ENCODE measurements around the gene TK2.
"Not testable (repeated sequence)": the region's sequence is repeated elsewhere in the genome, so short reads cannot be mapped to it uniquely, and the experiment has no call there.

TK2 gene

GRCh38 chr16:66481081-66481942 lies 68.6 kb downstream of the TK2 start:
- DNase-seq, result peak in 1 of 2 donors; percentile 15

GRCh38 chr16:66480265-66481080 lies 69.4 kb downstream of the TK2 start:
- DNase-seq, result no peak

GRCh38 chr16:66479661-66480264 lies 70.2 kb downstream of the TK2 start:
- no peak for DNase-seq

GRCh38 chr16:66478733-66479511 lies 71.0 kb downstream of the TK2 start:
- DNase-seq, result peak; percentile 87 to 88

GRCh38 chr16:66477028-66477515 lies 72.8 kb downstream of the TK2 start:
- DNase-seq, result no peak

DNA sequence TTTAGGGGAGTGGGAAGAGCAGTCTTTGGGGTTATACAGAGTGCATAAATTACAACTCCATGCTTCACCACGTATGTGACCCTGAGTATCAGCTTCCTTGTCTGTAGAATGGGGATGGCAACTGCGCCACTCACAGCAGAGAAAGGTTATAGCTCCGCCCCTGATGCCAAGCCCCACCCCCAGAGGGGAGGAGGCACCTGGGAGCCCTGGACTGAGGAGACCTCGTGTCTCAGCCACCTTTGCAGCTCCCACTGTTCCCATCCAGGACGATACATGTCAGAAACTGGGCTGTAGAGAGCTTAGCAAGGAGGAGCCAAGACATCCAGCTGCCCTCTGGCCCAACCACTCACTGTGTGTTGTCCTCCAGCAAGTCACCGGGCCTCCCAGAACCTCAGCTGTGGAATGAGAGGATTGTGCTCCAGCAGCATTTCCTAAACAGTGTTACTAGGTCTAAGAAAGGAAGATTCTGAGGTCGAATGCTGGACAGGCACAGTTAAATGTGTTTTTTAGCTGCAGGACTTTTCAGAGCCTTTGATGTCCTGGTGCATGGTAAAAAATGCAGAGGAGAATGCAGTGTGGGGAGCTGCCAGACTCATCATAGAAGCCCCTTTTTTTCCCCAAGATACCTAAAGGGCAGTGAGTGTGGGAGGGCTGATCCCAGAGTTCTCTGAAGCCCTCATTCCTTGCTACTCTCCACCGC lies 73.4 kb downstream of the TK2 start:
- peak; percentile 64 to 70 for DNase-seq

GRCh38 chr16:66475232-66475631 lies 74.7 kb downstream of the TK2 start:
- no peak for DNase-seq

GRCh38 chr16:66474750-66475199 lies 75.1 kb downstream of the TK2 start:
- peak; percentile 30 to 55 for DNase-seq

DNA sequence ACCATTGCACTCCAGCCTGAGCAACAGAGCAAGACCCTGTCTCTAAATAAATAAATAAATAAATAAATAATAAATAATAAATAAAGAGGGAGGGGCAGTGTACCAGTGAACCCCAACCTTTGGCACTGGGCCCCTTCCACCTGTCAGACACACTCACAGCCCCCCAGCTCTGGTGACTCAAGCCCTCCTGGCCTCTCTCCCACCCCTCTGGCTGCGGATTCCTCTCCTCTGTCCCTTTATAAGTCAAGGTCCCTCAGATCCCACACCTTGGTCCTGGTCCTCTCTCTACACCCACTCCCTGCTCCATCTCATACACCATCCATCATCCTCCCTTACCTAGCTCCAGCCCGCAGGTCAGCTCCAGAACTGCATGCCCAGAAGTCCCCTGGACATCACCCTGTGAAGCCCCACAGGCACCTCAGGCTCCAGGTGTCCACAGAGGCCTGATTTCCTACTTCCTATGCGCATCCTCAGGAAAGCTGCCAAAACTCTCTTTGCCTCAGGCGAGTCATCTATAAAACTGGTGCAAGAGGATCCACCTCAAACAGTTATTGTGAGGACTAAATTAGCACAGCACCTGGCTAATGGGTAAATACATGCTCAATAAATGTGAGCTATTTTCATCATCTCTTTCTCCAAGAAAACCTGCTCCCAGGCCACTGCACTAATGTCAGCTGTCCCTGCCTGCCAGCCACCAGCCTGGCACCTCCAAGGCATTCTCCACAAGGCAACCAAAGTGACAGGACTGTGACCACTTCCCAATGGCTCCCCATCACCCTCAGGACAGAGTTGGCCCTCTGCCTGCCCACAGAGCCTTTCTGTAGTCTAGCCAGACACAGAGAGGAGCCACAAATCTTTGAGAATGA lies 76.0 kb downstream of the TK2 start:
- no peak for DNase-seq

GRCh38 chr16:66473051-66473571 lies 76.8 kb downstream of the TK2 start:
- DNase-seq, result no peak

GRCh38 chr16:66471716-66472393 lies 78.1 kb downstream of the TK2 start:
- DNase-seq, result no peak

DNA sequence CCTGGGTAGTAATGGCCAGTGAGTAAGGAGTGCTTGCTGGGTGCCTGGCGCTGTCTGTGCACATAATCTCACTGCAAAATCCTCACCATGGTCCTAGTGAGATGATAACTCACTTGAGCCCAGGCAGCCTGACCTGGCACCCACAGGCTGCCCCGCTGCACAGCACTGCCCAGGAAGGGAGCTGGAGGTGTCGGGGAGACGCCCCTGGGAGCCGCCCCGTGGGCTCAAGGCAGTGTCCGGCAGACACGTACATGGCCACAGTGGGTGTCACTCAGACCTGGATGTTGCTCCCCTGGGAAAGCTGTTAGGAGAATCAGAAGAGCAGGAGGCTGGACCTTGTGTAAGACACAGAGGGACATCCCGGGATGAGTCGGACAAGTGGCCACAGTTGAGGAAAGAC lies 78.7 kb downstream of the TK2 start:
- no peak for DNase-seq

DNA sequence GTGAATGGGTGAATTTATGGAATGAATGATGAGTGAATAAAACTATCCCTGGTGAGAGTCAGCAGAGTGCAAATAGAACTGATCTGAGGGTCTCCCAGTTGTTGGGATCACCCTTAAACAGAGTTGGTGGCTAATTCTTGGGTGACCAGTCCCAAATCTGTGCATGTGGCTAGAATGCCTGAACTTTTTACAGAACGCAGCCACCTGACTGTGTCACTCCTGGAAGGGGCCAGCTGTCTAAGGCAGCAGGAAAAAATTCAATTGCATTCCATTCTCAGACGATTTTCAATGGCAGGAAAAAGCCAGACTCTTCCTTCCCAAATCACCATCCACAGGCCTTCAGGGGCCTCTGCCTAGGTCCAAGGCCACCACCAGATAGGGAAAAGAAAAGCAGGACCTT lies 79.4 kb downstream of the TK2 start:
- no peak for DNase-seq

DNA sequence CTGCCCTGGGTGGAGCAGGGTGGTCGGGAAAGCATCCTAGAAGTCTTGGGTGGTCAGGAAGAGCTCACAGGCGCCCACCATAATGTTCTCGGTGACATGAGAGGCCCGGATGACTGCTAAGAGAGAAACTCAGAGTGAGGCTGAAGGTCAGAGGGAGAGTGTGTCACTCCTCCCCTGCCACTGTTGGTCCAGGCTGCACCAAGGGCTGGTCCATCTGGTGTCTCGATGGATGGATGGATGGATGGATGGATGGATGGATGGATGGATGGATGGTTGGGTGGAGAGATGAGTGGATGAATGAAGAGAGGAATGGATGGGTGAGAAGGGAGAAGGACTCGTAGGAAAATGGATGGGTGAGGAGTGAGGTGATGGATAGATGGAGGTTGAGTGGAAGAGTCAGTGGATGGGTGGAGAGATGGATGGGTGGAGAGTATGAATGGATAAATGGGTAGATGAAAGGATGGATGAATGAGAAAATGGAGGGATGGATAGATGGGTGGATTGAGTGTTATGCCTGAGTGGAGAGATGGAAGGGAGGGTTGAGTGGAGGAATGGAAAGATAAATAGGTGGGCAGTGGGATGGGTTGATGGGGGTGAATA lies 79.9 kb downstream of the TK2 start:
- DNase-seq, result no peak

DNA sequence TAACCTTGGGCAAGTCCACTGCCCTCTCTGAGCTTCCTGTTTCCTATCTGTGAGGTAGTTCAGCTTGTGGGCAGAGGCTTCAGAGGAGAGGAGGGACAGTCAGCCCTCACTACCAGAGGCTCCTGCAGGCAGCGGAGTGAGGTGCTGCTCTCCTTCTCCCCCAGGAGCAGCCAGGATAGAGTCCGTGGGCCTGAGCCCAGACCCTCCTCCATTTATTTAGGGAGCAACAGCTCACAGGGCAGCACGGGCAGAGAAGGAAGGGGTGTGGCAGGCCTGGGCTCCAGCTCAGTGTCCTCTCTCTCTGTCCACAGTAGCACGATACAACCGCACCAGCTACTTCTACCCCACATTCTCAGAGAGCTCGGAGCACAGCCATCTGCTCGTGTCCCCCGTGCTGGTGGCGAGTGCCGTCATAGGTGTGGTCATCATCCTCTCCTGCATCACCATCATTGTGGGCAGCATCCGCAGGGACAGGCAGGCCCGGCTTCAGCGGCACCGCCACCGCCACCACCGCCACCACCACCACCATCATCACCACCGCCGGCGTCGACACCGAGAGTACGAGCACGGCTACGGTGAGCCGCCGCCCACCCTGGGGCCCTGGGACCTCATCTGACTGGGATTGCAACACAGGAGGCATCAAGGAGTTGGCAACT lies 80.5 kb downstream of the TK2 start:
- DNase-seq, result no peak

DNA sequence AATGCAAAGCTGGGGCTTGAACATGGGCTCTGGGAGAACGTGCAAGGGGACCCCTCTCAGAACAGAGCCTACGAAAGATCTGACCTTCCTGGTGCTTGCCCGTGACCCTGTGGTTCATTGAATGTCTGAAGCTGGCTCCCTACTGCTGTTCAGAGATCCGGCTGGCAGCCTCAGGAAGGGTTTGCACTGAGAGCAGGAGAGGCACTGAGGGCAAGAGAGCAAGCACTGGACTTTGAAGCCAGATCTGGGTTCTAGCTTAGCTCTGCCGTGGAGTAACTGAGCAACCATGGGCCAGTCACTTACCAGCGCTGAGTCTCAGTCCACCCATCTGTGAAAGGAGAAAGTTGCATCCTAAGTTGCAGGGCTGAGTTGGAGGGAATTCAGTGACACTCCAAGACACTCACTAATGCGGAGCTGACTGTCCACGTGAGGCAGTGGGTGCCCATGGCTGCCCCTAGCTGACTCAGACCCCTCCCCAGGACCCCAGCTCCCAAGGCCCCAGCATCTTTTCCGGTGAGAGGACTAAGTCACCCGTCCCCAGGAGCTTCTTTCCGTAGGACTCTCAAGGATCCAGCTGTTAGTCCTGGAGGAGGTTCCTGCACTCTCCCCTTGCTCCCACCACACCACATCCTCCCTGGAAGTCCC lies 81.5 kb downstream of the TK2 start:
- no peak for DNase-seq

- no peak for DNase-seq
Observed at GRCh38 chr16:66467611-66468010, 82.3 kb downstream of the TK2 start.

GRCh38 chr16:66466636-66467035 lies 83.3 kb downstream of the TK2 start:
- not testable (repeated sequence) for DNase-seq
